Neural cell (in vitro differentiated cells): ENCODE results near the gene MYPOP.

Source experiments
- CTCF ChIP-seq: fragments of 450-650 bp; IDR thresholded peaks from 2 replicates; pipeline ENCODE4 v1.5.1; 2014; ENCODE audit warnings: antibody characterized with exemption, mild to moderate bottlenecking, moderate library complexity; ENCODE audit not compliant: poor library complexity, severe bottlenecking
- EP300 ChIP-seq: fragments of 450-650 bp; conservative IDR thresholded peaks from 2 replicates; pipeline ENCODE4 v1.6.1; 2014; ENCODE audit warnings: antibody characterized with exemption, mild to moderate bottlenecking, moderate library complexity; ENCODE audit not compliant: poor library complexity, severe bottlenecking
- EZH2 ChIP-seq: fragments of 200-600, 300-800 bp; shearing (Covaris generic), sonication (generic); IDR thresholded peaks from 2 replicates; pipeline ENCODE4 v1.6.1; 2014; ENCODE audit warnings: antibody characterized with exemption, low read length, borderline replicate concordance, mild to moderate bottlenecking; ENCODE audit not compliant: insufficient read depth, poor library complexity, severe bottlenecking
- MXI1 ChIP-seq: fragments of 450-650 bp; conservative IDR thresholded peaks from 2 replicates; pipeline ENCODE4 v1.6.1; 2014; ENCODE audit warnings: antibody characterized with exemption, mild to moderate bottlenecking; ENCODE audit not compliant: poor library complexity, severe bottlenecking
- POLR2AphosphoS5 ChIP-seq: IDR thresholded peaks from 2 replicates; pipeline ENCODE4 v1.6.1; 2012
- RAD21 ChIP-seq: fragments of 450-650 bp; conservative IDR thresholded peaks from 2 replicates; pipeline ENCODE4 v1.6.1; 2014; ENCODE audit warnings: antibody characterized with exemption, mild to moderate bottlenecking, moderate library complexity
- REST ChIP-seq: IDR thresholded peaks from 2 replicates; pipeline ENCODE4 v1.6.1; 2012; ENCODE audit warnings: borderline replicate concordance
- SMC3 ChIP-seq: fragments of 450-650 bp; conservative IDR thresholded peaks from 2 replicates; pipeline ENCODE4 v1.6.1; 2014; ENCODE audit warnings: antibody characterized with exemption, mild to moderate bottlenecking, moderate library complexity; ENCODE audit not compliant: poor library complexity
- TAF1 ChIP-seq: IDR thresholded peaks from 2 replicates; pipeline ENCODE4 v1.6.1; 2012; ENCODE audit warnings: low read depth

GRCh38 chr19:45899253-45899652 is 3.2 kb downstream of the MYPOP start:
- TF ChIP-seq EZH2 (no peak), POLR2AphosphoS5 (no peak), TAF1 (no peak), EP300 (no peak), CTCF (no peak), RAD21 (no peak), MXI1 (no peak), SMC3 (no peak), REST (no peak)
